Peyer's patch (tissue), 4 donors: Measurements from ENCODE around the gene ANKLE2. TPM values are rescaled to one million over a fixed set of nuclear protein-coding genes. Genes with fewer than 3 reads are reported as not detected.

Experiments
- DNase-seq, 3 donors: peaks; one replicate each; pipeline ENCODE4 v3.0.0-alpha.2; 2017 to 2019
- H3K27ac ChIP-seq, 4 donors: fragments of 200-600 bp; sonication (generic); one replicate each; pipeline ENCODE4 v1.5.1; 2016 to 2019
- H3K27me3 ChIP-seq, 2 donors: fragments of 200-600 bp; sonication (generic); one replicate each; pipeline ENCODE4 v1.5.1; 2019
- H3K36me3 ChIP-seq, 3 donors: fragments of 200-600 bp; sonication (generic); one replicate each; pipeline ENCODE4 v1.5.1; 2016 to 2019
- H3K4me1 ChIP-seq, 4 donors: fragments of 200-600 bp; sonication (generic); one replicate each; pipeline ENCODE4 v1.5.1; 2016 to 2019
- H3K4me3 ChIP-seq, 4 donors: fragments of 200-600 bp; sonication (generic); 1 replicate in 3 of 4; 2 replicates in 1 of 4; pipeline ENCODE4 v1.5.1; 2016 to 2019; ENCODE audit warnings: mild to moderate bottlenecking in 1 of 4
- H3K9me3 ChIP-seq, 4 donors: fragments of 200-600 bp; sonication (generic); one replicate each; pipeline ENCODE4 v1.5.1; 2016 to 2019; ENCODE audit warnings: mild to moderate bottlenecking in 1 of 4
- CTCF ChIP-seq, 6 experiments: fragments of 450-650 bp in 4 of 6; fragments of 200-600 bp in 2 of 6; sonication (generic) in 1 of 6; IDR thresholded peaks; one replicate each; pipeline ENCODE4 v1.5.1; 2017 to 2019; ENCODE audit warnings: antibody characterized with exemption in 6 of 6, mild to moderate bottlenecking in 3 of 6, moderate library complexity in 1 of 6
- POLR2A ChIP-seq, 2 donors: fragments of 450-650 bp; IDR thresholded peaks; one replicate each; pipeline ENCODE4 v1.5.1; 2017; ENCODE audit warnings: antibody characterized with exemption in 2 of 2, mild to moderate bottlenecking in 2 of 2, moderate library complexity in 2 of 2
- total RNA-seq, 4 donors: library from RNA; depleted of rRNA; stranded (reverse); fragments of >200 nt; gene quantifications; one replicate each; pipeline ENCODE4 v1.1.0, GENCODE V29; 2016

Gene ANKLE2
- total RNA-seq, 4 donors from 2014 or later, result 69.0 to 286 (median 133) TPM

DNA sequence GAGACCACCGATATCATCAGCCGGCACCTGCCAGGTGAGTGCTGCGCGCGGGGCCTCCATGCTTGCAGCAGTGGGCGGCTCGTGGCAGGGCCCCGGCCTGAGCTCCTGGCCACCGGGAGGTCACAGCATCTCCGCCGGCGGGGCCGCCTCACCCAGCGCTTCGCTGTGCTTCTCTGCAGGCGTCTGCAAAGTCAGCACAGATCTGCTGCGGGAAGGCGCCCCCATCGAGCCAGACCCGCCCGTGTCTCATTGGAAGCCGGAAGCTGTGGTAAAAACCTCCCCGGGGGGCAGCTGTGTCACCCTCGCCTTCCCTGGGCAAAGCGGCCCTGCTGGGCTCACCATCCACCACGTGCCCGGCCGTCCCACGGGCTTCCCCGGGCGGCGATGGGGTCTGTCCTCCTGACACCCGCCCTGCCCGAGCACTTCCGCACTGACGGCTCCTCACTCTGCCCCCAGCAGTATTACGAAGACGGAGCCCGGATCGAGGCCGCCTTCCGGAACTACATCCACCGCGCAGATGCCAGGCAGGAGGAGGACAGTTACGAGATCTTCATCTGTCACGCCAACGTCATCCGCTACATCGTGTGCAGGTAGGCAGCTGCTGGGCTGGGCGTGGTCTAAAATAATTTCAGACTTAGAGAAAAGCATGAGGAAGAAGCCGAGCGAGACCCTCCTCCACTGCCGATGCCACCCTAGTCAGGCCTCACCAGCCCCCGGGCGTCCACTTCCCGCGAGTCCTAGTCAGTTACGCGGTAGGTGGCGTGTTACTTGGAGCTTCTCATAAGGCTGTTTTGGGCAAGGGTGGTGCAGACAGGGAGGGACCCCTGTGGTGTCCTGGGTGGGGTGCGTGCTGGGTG lies 43.9 kb downstream of the ANKLE2 start:
- Histone ChIP-seq H3K27ac (no peak overlapping the region), H3K27me3 (no peaks in the 10 kb centered on the region), H3K9me3 (no peaks in the 10 kb centered on the region), H3K4me3 (no peak overlapping the region), H3K36me3 (peaks cover 0 to 74% (median 0%) of the 10 kb centered on the region in 3 donors), H3K4me1 (no peaks in the 10 kb centered on the region)
- no peak for DNase-seq
- no peak for TF ChIP-seq CTCF (IDR thresholded peaks at IDR 0.05)
- no peak for TF ChIP-seq POLR2A (IDR thresholded peaks at IDR 0.05)

GRCh38 chr12:132717011-132717410 lies 44.6 kb downstream of the ANKLE2 start:
- no peak for TF ChIP-seq POLR2A (IDR thresholded peaks at IDR 0.05)
- Histone ChIP-seq H3K4me3 (no peak overlapping the region), H3K27me3 (no peaks in the 10 kb centered on the region), H3K27ac (no peak overlapping the region), H3K9me3 (no peaks in the 10 kb centered on the region), H3K36me3 (peaks cover 0 to 68% (median 0%) of the 10 kb centered on the region in 3 donors), H3K4me1 (peaks cover 0 to 5% (median 0%) of the 10 kb centered on the region in 4 donors)
- DNase-seq, result no peak

- DNase-seq, result no peak
Measured at GRCh38 chr12:132716356-132716755, 45.3 kb downstream of the ANKLE2 start.

DNA sequence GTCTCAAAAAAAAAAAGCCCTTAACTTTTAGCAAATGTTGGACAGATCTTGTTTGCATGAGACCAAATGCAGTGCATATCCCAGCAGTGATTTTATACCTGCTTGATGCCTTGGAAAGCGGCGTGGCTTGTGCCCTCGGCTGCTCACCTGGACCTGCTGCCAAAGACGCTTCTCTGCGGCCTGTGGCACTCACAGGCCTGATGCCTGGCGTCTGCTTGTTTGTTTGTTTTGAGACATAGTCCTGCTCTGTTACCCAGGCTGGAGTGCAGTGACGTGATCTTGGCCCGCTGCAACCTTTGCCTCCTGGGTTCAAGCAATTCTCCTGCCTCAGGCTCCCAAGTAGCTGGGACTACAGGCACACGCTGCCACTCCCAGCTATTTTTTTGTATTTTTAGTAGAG lies 45.8 kb downstream of the ANKLE2 start:
- peaks cover 0 to 11% (median 4%) of the 10 kb centered on the region in 4 donors for H3K4me1 ChIP-seq
- TF ChIP-seq POLR2A (IDR thresholded peaks at IDR 0.05) (no peak), CTCF (IDR thresholded peaks at IDR 0.05) (no peak)
- H3K4me3 ChIP-seq, result no peak overlapping the region
- H3K27ac ChIP-seq, result no peak overlapping the region
- H3K36me3 ChIP-seq, result peaks cover 0 to 58% (median 0%) of the 10 kb centered on the region in 3 donors
- H3K9me3 ChIP-seq, result no peaks in the 10 kb centered on the region
- no peaks in the 10 kb centered on the region for H3K27me3 ChIP-seq
- DNase-seq, result no peak

More at GRCh38 chr12:132716356-132716755, 45.3 kb downstream of the ANKLE2 start:
- Histone ChIP-seq H3K4me1 (peaks cover 0 to 11% (median 2%) of the 10 kb centered on the region in 4 donors), H3K27me3 (no peaks in the 10 kb centered on the region), H3K36me3 (peaks cover 0 to 63% (median 0%) of the 10 kb centered on the region in 3 donors), H3K27ac (no peak overlapping the region), H3K4me3 (no peak overlapping the region), H3K9me3 (no peaks in the 10 kb centered on the region)
- TF ChIP-seq POLR2A (IDR thresholded peaks at IDR 0.05) (no peak), CTCF (IDR thresholded peaks at IDR 0.05) (no peak)

GRCh38 chr12:132713123-132713522 lies 48.5 kb downstream of the ANKLE2 start:
- Histone ChIP-seq H3K9me3 (peaks cover 0 to 5% (median 0%) of the 10 kb centered on the region in 4 donors), H3K27ac (no peak overlapping the region), H3K4me3 (no peak overlapping the region), H3K4me1 (peaks cover 0 to 22% (median 4%) of the 10 kb centered on the region in 4 donors), H3K27me3 (no peaks in the 10 kb centered on the region), H3K36me3 (peaks cover 0 to 32% (median 0%) of the 10 kb centered on the region in 3 donors)
- no peak for DNase-seq
- TF ChIP-seq POLR2A (IDR thresholded peaks at IDR 0.05) (no peak), CTCF (IDR thresholded peaks at IDR 0.05) (no peak)
